Osteocyte (in vitro differentiated cells): ENCODE data around the gene SPEG. TPM values are rescaled to one million over a fixed set of nuclear protein-coding genes. Genes with fewer than 3 reads are reported as not detected.

Experiments used
- DNase-seq: peaks from one replicate; pipeline ENCODE4 v3.0.0; 2021; ENCODE audit warnings: mixed read lengths; ENCODE audit not compliant: unreplicated experiment; ENCODE audit errors: extremely low spot score
- H3K27ac Mint-ChIP-seq: one replicate; pipeline ENCODE4 v1.8.0; 2021; ENCODE audit warnings: mild to moderate bottlenecking, mixed read lengths; ENCODE audit not compliant: unreplicated experiment
- H3K27me3 Mint-ChIP-seq: one replicate; pipeline ENCODE4 v1.8.0; 2021; ENCODE audit warnings: mixed read lengths; ENCODE audit not compliant: unreplicated experiment
- H3K36me3 Mint-ChIP-seq: one replicate; pipeline ENCODE4 v1.8.0; 2021; ENCODE audit warnings: mixed read lengths; ENCODE audit not compliant: unreplicated experiment
- H3K4me1 Mint-ChIP-seq: one replicate; pipeline ENCODE4 v1.8.0; 2021; ENCODE audit warnings: mixed read lengths; ENCODE audit not compliant: unreplicated experiment
- H3K4me3 Mint-ChIP-seq: one replicate; pipeline ENCODE4 v1.8.0; 2021; ENCODE audit warnings: mild to moderate bottlenecking, moderate library complexity, mixed read lengths; ENCODE audit not compliant: unreplicated experiment
- H3K9me3 Mint-ChIP-seq: one replicate; pipeline ENCODE4 v1.8.0; 2021; ENCODE audit warnings: mixed read lengths; ENCODE audit not compliant: unreplicated experiment
- total RNA-seq: library from RNA; stranded (reverse); gene quantifications from 2 replicates; pipeline ENCODE4 v1.2.1, GENCODE V29; 2021
- TF ChIP-seq, protein P1 (sequence below): fragments of 200-600 bp; sonication (generic); IDR thresholded peaks from 2 replicates; pipeline ENCODE4 v1.5.0; 2021; ENCODE audit warnings: antibody characterized with exemption, mild to moderate bottlenecking, moderate library complexity

Gene SPEG
- total RNA-seq, 1 donor from 2014 or later, result 30.3 TPM

- H3K27me3 Mint-ChIP-seq, result peaks cover 66% of the 10 kb centered on the region
- peaks cover 25% of the 10 kb centered on the region for H3K4me1 Mint-ChIP-seq
- no peak for DNase-seq
- H3K4me3 Mint-ChIP-seq, result no peak within 1 kb of the TSS
- no peaks in the 10 kb centered on the region for H3K36me3 Mint-ChIP-seq
- H3K9me3 Mint-ChIP-seq, result no peaks in the 10 kb centered on the region
- H3K27ac Mint-ChIP-seq, result no peak within 1 kb of the TSS
- TF ChIP-seq, protein P1, sequence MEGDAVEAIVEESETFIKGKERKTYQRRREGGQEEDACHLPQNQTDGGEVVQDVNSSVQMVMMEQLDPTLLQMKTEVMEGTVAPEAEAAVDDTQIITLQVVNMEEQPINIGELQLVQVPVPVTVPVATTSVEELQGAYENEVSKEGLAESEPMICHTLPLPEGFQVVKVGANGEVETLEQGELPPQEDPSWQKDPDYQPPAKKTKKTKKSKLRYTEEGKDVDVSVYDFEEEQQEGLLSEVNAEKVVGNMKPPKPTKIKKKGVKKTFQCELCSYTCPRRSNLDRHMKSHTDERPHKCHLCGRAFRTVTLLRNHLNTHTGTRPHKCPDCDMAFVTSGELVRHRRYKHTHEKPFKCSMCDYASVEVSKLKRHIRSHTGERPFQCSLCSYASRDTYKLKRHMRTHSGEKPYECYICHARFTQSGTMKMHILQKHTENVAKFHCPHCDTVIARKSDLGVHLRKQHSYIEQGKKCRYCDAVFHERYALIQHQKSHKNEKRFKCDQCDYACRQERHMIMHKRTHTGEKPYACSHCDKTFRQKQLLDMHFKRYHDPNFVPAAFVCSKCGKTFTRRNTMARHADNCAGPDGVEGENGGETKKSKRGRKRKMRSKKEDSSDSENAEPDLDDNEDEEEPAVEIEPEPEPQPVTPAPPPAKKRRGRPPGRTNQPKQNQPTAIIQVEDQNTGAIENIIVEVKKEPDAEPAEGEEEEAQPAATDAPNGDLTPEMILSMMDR, result no peak
Observed at GRCh38 chr2:219514196-219514761, 79.6 kb downstream of the SPEG start, which contains the start of gene ASIC4. Gene ASIC4, plus strand, starts transcription at chr2:219514482. Its CDS starts 243 bp downstream, at chr2:219514725.

DNA sequence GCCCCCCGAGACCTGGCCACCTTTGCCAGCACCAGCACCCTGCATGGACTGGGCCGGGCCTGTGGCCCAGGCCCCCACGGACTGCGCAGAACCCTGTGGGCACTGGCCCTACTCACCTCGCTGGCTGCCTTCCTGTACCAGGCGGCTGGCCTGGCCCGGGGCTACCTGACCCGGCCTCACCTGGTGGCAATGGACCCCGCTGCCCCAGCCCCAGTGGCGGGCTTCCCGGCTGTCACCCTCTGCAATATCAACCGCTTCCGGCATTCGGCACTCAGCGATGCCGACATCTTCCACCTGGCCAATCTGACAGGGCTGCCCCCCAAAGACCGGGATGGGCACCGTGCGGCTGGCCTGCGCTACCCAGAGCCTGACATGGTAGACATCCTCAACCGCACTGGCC, 80.2 kb downstream of the SPEG start:
- Mint-ChIP-seq H3K27ac (no peak overlapping the region), H3K9me3 (no peaks in the 10 kb centered on the region), H3K36me3 (no peaks in the 10 kb centered on the region), H3K4me1 (peaks cover 20% of the 10 kb centered on the region), H3K27me3 (peaks cover 66% of the 10 kb centered on the region), H3K4me3 (no peak overlapping the region)
- TF ChIP-seq, protein P1, result no peak
- DNase-seq, result no peak

DNA sequence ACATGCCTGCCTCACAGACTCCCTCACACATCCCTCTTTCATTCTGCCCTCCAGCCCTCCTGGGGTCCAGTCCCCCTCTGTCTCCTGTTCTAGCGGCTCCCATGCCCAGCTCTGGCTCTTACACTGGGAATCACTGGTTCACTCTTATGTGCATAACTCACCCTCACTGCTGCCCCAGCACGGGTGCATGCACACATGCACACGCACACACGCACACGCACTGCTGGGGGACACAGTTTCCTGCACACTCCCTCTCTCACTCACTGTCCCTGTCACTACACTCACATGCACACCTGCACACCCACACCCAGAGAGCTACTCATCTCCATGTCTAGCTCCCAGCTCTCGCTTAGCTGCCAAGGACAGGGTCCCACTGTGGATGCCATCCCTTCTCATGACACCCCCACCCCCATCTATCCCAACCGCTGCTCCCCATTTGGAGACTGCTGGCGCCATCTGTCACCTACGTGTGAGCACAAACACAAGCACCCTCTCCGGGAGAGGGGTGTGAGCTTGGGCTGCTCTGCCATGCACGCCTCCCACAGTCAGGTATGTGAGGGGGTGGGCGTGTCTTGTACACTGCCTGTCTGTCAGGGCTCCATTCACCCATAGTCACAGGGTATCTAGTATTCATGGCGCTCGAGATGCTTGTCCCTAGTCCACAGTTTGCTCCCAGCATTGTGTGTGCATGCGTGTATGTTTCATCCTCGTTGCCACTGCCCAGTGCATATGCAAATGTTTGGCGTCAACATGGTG, 81.4 kb downstream of the SPEG start:
- H3K27me3 Mint-ChIP-seq, result peaks cover 59% of the 10 kb centered on the region
- TF ChIP-seq, protein P1, result no peak
- H3K36me3 Mint-ChIP-seq, result no peaks in the 10 kb centered on the region
- H3K27ac Mint-ChIP-seq, result no peak overlapping the region
- no peaks in the 10 kb centered on the region for H3K9me3 Mint-ChIP-seq
- peaks cover 15% of the 10 kb centered on the region for H3K4me1 Mint-ChIP-seq
- H3K4me3 Mint-ChIP-seq, result no peak overlapping the region
- no peak for DNase-seq

DNA sequence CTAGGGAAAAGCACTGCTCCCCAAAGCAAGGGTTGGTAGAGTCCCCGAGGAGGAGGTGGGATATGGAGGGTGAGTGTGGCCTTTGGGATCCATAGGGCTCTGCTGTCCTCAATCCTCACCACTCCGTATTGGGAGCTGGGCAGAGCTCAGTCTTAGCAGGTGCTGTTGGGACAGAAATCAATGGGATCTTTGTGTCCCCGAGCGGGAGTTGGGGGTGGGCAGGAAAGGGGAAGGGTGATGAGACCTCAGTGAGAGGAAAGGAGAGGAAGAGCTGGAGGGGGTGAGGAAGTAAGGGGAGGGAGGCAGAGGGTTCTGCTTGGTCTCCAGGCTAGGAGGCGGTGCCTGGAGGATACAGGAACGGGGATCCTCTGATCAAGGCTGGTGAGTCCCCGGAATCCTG, 82.2 kb downstream of the SPEG start:
- DNase-seq, result no peak
- Mint-ChIP-seq H3K27ac (no peak overlapping the region), H3K36me3 (no peaks in the 10 kb centered on the region), H3K4me3 (no peak overlapping the region), H3K27me3 (peaks cover 57% of the 10 kb centered on the region), H3K9me3 (no peaks in the 10 kb centered on the region), H3K4me1 (peaks cover 24% of the 10 kb centered on the region)
- TF ChIP-seq, protein P1, result no peak

- Mint-ChIP-seq H3K27me3 (peaks cover 47% of the 10 kb centered on the region), H3K36me3 (no peaks in the 10 kb centered on the region), H3K27ac (no peak overlapping the region), H3K4me1 (peaks cover 23% of the 10 kb centered on the region), H3K4me3 (no peak overlapping the region), H3K9me3 (no peaks in the 10 kb centered on the region)
- no peak for DNase-seq
- TF ChIP-seq, protein P1, result no peak
Observed at GRCh38 chr2:219517954-219518778, 83.5 kb downstream of the SPEG start.
